Large intestine (tissue), 3 donors: Measurements from ENCODE around the gene SLC4A3. TPM values are rescaled to one million over a fixed set of nuclear protein-coding genes. Genes with fewer than 3 reads are reported as not detected.
"Not testable (repeated sequence)": the region's sequence is repeated elsewhere in the genome, so short reads cannot be mapped to it uniquely, and the experiment has no call there.

Source experiments
- DNase-seq, 2 donors: peaks; one replicate each; pipeline versions ENCODE4 v3.0.0 to v3.0.0-alpha.2; 2013
- H3K27ac ChIP-seq: one replicate; pipeline ENCODE4 v1.5.1; 2013; ENCODE audit warnings: low read length
- H3K27me3 ChIP-seq: 2 replicates; pipeline ENCODE4 v1.6.1; 2013; ENCODE audit warnings: low read length; ENCODE audit not compliant: control insufficient read depth, insufficient read depth
- H3K36me3 ChIP-seq: 2 replicates; pipeline ENCODE4 v1.6.1; 2013; ENCODE audit warnings: low read length; ENCODE audit not compliant: control insufficient read depth, insufficient read depth
- H3K4me1 ChIP-seq: one replicate; pipeline ENCODE4 v1.6.1; 2013; ENCODE audit warnings: low read length; ENCODE audit not compliant: control insufficient read depth, insufficient read depth
- H3K4me3 ChIP-seq: one replicate; pipeline ENCODE4 v1.5.1; 2013; ENCODE audit warnings: low read length
- H3K9me3 ChIP-seq: one replicate; pipeline ENCODE4 v1.6.1; 2013; ENCODE audit warnings: mild to moderate bottlenecking, low read depth, low read length, moderate library complexity; ENCODE audit not compliant: control insufficient read depth
- WGBS: methylation state at CpG from one replicate; pipeline ENCODE4 v1.1.5; 2013; ENCODE audit warnings: low lambda C conversion rate; ENCODE audit not compliant: insufficient coverage; 5-methylcytosine and 5-hydroxymethylcytosine counted together
- polyA plus RNA-seq: library from polyadenylated mRNA; unstranded; fragments of 120-200 nt; gene quantifications from one replicate; pipeline ENCODE4 v1.2.1, GENCODE V29; 2013

The SLC4A3 gene
- polyA plus RNA-seq, 1 donor: 3.3 TPM

- Histone ChIP-seq H3K4me3 (no peak overlapping the region), H3K36me3 (no peaks in the 10 kb centered on the region), H3K27ac (no peak overlapping the region), H3K4me1 (no peaks in the 10 kb centered on the region), H3K27me3 (peaks cover 22% of the 10 kb centered on the region), H3K9me3 (no peaks in the 10 kb centered on the region)
- DNase-seq: no peak
- WGBS: 100% methylated on average over 1 of the region's 1 CpG
Observed at GRCh38 chr2:219679571-219679970, 52.1 kb downstream of the SLC4A3 start.

- WGBS: no CpG with 5 or more reads among the region's 4 CpGs
- Histone ChIP-seq H3K36me3 (no peaks in the 10 kb centered on the region), H3K27ac (no peak overlapping the region), H3K27me3 (peaks cover 14% of the 10 kb centered on the region), H3K9me3 (no peaks in the 10 kb centered on the region), H3K4me1 (peaks cover 2% of the 10 kb centered on the region), H3K4me3 (no peak overlapping the region)
- no peak for DNase-seq
Observed at GRCh38 chr2:219680958-219681693, 53.7 kb downstream of the SLC4A3 start.

- Histone ChIP-seq H3K27ac (no peak overlapping the region), H3K4me1 (peaks cover 2% of the 10 kb centered on the region), H3K36me3 (no peaks in the 10 kb centered on the region), H3K9me3 (no peaks in the 10 kb centered on the region), H3K4me3 (no peak overlapping the region), H3K27me3 (peaks cover 12% of the 10 kb centered on the region)
- DNase-seq: no peak
- WGBS: no CpG with 5 or more reads among the region's 6 CpGs
Observed at GRCh38 chr2:219681694-219682300, 54.4 kb downstream of the SLC4A3 start.

GRCh38 chr2:219683474-219683873 is 56.0 kb downstream of the SLC4A3 start:
- 100% methylated on average over 1 of the region's 2 CpGs for WGBS
- not testable (repeated sequence) for H3K4me3 ChIP-seq, DNase-seq, H3K9me3 ChIP-seq, H3K27ac ChIP-seq, H3K4me1 ChIP-seq, H3K36me3 ChIP-seq
- peaks cover 13% of the 10 kb centered on the region for H3K27me3 ChIP-seq

- DNase-seq: peak; percentile 38 to 72
- Histone ChIP-seq H3K27me3 (peaks cover 21% of the 10 kb centered on the region), H3K36me3 (no peaks in the 10 kb centered on the region), H3K4me3 (peak overlapping the region; percentile 45), H3K27ac (no peak overlapping the region), H3K4me1 (peaks cover 2% of the 10 kb centered on the region), H3K9me3 (no peaks in the 10 kb centered on the region)
- 40% methylated on average over 2 of the region's 18 CpGs for WGBS
Observed at GRCh38 chr2:219684721-219685689, 57.6 kb downstream of the SLC4A3 start.

- Histone ChIP-seq H3K9me3 (no peaks in the 10 kb centered on the region), H3K27me3 (peaks cover 28% of the 10 kb centered on the region), H3K27ac (no peak overlapping the region), H3K36me3 (no peaks in the 10 kb centered on the region), H3K4me3 (no peak overlapping the region), H3K4me1 (peaks cover 2% of the 10 kb centered on the region)
- no CpG with 5 or more reads among the region's 3 CpGs for WGBS
- no peak for DNase-seq
Observed at GRCh38 chr2:219687272-219687671, 59.8 kb downstream of the SLC4A3 start.

- DNase-seq: peak in 1 of 2 donors; percentile 17
- H3K4me1 ChIP-seq: peaks cover 2% of the 10 kb centered on the region
- WGBS: 60% methylated on average over 1 of the region's 19 CpGs
- no peaks in the 10 kb centered on the region for H3K36me3 ChIP-seq
- H3K27ac ChIP-seq: no peak overlapping the region
- H3K9me3 ChIP-seq: no peaks in the 10 kb centered on the region
- no peak overlapping the region for H3K4me3 ChIP-seq
- peaks cover 23% of the 10 kb centered on the region for H3K27me3 ChIP-seq
Observed at GRCh38 chr2:219687882-219688559, 60.6 kb downstream of the SLC4A3 start.

- WGBS: no CpG with 5 or more reads among the region's 23 CpGs
- no peaks in the 10 kb centered on the region for H3K9me3 ChIP-seq
- peaks cover 2% of the 10 kb centered on the region for H3K4me1 ChIP-seq
- H3K27me3 ChIP-seq: peaks cover 27% of the 10 kb centered on the region
- H3K27ac ChIP-seq: no peak overlapping the region
- H3K36me3 ChIP-seq: no peaks in the 10 kb centered on the region
- H3K4me3 ChIP-seq: no peak overlapping the region
- DNase-seq: no peak
Observed at GRCh38 chr2:219688560-219689445, 61.4 kb downstream of the SLC4A3 start.
